ENCODE data around the gene C1QA.

Gene C1QA

GRCh38 chr1:22636353-22636752 lies at the start of gene C1QA:
TSS of gene C1QA (plus strand) at chr1:22636628. CDS start at chr1:22637617, 989 bp downstream.
- DNase-seq (ENCODE audit: low spot score) = no peak

GRCh38 chr1:22587247-22587646 lies 49.2 kb upstream of the C1QA start:
- no peak for DNase-seq (ENCODE audit: low spot score)

- no peak for DNase-seq (ENCODE audit: low spot score)
Measured at GRCh38 chr1:22588899-22589422, 47.5 kb upstream of the C1QA start.

GRCh38 chr1:22591576-22591975 lies 44.9 kb upstream of the C1QA start:
- DNase-seq (ENCODE audit: low spot score) = no peak

GRCh38 chr1:22592051-22592450 lies 44.4 kb upstream of the C1QA start:
- DNase-seq (ENCODE audit: low spot score) = no peak

- no peak for DNase-seq (ENCODE audit: low spot score)
Measured at GRCh38 chr1:22592919-22593790, 43.3 kb upstream of the C1QA start.

- no peak for DNase-seq (ENCODE audit: low spot score)
Measured at GRCh38 chr1:22594396-22594795, 42.0 kb upstream of the C1QA start.

GRCh38 chr1:22595108-22595507 lies 41.3 kb upstream of the C1QA start:
- DNase-seq (ENCODE audit: low spot score) = no peak

GRCh38 chr1:22597301-22597965 lies 39.0 kb upstream of the C1QA start:
- no peak for DNase-seq (ENCODE audit: low spot score)

GRCh38 chr1:22597996-22598395 lies 38.4 kb upstream of the C1QA start:
- DNase-seq (ENCODE audit: low spot score) = no peak

DNA sequence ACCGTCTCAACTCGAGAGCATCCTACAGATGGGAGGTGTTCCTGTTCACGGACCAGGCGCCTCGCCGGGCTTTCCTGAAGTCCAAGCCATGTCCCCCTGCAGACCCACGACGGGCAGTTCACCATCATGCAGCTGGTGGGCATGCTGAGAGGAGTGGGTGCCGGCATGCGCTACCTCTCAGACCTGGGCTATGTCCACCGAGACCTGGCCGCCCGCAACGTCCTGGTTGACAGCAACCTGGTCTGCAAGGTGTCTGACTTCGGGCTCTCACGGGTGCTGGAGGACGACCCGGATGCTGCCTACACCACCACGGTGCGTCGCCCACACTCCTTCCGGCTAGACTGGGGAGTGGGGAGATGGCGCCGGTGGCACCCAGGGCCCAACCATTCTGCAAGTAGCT lies 37.7 kb upstream of the C1QA start:
- DNase-seq (ENCODE audit: low spot score) = no peak

DNA sequence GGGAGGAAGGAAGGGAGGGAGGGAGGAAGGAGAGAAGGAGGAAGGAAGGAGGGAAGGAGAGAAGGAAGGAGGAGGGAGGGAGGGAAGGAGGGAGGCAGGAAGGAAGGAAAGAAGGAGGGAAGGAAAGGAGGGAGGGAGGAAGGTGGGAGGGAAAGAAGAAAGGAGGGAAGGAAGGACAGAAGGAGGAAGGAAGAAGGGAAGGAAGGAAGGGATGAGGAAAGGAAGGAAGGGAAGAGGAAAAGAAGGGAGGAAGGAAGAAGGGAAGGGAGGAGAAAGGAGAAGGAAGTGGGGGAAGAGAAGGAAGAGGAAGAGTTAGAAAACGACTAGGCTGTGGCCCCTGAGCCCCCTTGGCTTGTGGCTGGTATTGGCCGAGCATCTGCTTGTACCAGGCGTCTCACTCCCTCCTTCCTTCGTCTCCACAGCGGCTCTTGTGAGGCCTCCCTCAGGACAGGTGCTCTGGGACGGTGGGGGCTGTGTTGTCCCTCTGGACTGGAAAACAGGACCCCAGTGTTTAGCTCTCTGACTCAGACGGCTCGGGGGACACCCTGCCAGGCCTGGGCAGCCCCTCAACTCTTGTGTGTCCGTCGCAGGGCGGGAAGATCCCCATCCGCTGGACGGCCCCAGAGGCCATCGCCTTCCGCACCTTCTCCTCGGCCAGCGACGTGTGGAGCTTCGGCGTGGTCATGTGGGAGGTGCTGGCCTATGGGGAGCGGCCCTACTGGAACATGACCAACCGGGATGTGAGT lies 36.2 kb upstream of the C1QA start:
- no peak for DNase-seq (ENCODE audit: low spot score)

DNA sequence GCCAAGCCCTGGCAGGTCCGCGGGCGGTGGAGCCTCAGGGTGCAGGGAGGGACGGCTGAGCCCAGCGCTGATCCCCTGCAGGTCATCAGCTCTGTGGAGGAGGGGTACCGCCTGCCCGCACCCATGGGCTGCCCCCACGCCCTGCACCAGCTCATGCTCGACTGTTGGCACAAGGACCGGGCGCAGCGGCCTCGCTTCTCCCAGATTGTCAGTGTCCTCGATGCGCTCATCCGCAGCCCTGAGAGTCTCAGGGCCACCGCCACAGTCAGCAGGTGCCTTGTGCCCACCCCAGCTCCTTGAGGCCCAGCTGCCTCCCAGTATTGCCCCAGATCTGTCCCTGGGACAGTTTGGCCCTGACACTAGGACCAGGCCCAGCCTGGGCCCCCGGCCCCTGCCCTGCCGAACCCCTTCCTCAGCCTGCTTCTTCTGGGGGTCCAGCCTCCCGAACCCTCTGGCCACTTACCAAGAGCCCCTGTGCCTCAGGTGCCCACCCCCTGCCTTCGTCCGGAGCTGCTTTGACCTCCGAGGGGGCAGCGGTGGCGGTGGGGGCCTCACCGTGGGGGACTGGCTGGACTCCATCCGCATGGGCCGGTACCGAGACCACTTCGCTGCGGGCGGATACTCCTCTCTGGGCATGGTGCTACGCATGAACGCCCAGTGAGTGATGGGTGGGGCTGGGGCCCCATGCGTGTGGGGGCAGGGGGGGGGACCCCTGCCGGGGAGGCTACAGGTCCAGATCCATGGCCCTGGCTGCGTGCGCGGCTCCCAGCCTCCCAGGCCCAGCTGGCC lies 35.4 kb upstream of the C1QA start:
- no peak for DNase-seq (ENCODE audit: low spot score)

DNA sequence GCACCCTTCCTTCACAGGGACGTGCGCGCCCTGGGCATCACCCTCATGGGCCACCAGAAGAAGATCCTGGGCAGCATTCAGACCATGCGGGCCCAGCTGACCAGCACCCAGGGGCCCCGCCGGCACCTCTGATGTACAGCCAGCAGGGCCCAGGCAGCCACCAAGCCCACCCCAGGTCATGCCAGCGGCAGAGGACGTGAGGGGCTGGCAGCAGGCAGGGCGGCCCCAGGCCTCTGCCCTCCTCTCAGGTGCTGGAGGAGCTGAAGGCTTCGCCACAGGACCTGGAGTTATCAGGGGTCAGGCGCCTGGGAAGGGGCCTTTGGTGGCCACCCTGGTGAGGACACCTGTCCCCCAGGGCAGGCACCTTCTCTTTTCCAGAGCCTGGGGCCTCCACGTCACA lies 34.8 kb upstream of the C1QA start:
- no peak for DNase-seq (ENCODE audit: low spot score)

- no peak for DNase-seq (ENCODE audit: low spot score)
Measured at GRCh38 chr1:22602060-22602740, 34.2 kb upstream of the C1QA start.

- DNase-seq (ENCODE audit: low spot score) = no peak
Measured at GRCh38 chr1:22606161-22606560, 30.3 kb upstream of the C1QA start.

DNA sequence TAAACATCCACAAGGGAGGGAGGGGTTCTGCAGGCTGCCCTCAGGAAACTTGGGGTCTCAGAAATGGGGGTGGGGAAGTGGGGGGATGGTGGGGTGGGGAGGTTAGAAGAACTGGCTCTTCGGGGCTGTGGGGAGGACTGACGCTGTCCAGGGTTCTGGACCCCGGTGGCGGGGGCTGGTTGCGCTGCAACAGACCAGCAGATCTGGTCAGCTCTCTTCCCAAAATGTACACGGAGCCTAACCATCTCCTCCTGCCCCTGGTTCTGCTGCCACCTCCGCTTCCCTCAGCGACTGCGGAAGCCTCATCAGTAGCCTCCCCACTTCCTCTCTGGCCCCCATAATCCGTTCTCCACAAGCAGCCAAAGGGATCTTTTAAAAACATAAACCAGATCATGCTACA lies 29.3 kb upstream of the C1QA start:
- no peak for DNase-seq (ENCODE audit: low spot score)

- DNase-seq (ENCODE audit: low spot score) = no peak
Measured at GRCh38 chr1:22608361-22608760, 28.1 kb upstream of the C1QA start.

- no peak for DNase-seq (ENCODE audit: low spot score)
Measured at GRCh38 chr1:22609291-22609690, 27.1 kb upstream of the C1QA start.

GRCh38 chr1:22611530-22611947 lies 24.9 kb upstream of the C1QA start:
- peak; percentile 41 for DNase-seq (ENCODE audit: low spot score)
